ELF-1 (cell line): ENCODE results near the gene RPL31.

ENCODE experiments used
- DNase-seq: peaks from one replicate; pipeline ENCODE4 v3.0.0-alpha.2; 2016; ENCODE audit warnings: low read depth, low spot score

RPL31 gene

DNA sequence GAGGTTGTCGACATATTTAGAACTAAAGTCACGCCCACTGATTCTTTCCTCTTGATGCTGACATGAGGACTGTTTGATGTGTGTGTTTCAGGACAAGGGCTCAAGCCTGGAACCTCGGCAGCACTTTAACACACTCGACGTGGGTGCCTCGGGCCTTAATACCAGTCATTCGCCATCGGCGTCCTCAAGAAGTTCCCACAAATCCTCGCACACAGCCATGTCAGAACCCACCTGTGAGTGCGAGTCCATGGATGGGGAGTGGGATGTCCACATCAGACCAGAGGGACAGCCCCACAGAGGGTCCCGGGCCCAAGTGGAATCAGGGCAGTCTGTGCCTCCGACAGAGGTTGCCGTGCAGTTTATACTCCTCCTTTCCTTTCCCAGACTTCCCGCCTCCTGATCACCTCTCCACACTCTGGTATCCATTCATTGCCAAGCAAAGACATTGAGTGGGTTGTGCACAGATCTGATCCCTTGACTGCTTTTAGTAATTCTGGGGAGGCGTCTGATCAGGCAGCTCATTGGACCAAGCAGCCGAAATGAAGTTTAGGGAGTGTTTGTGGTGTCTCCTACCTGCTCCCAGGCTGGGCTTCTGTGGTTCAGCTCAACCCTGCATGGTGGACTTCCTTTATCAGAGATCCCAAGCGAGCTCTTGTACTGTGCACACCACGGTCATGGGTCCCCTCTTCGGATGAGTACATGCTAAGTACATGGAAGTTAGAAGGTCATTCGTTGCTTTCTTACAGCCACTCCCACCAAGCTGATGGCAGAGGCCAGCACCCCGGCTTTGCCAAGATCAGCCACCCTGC, 27.2 kb upstream of the RPL31 start:
- DNase-seq: no peak

DNA sequence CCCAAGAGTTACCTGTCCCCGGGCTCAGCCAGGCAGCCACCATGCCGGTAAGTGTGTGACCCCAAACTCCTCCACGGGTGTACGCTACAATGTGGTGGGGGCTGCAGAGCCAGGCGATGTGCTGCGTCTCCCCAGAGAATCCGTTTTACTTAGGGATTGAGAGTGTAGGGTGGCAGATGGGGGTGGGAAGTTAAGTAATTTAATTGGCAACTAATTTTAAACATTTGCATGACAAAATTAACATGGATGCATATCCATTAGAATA, 26.6 kb upstream of the RPL31 start:
- DNase-seq: no peak

DNA sequence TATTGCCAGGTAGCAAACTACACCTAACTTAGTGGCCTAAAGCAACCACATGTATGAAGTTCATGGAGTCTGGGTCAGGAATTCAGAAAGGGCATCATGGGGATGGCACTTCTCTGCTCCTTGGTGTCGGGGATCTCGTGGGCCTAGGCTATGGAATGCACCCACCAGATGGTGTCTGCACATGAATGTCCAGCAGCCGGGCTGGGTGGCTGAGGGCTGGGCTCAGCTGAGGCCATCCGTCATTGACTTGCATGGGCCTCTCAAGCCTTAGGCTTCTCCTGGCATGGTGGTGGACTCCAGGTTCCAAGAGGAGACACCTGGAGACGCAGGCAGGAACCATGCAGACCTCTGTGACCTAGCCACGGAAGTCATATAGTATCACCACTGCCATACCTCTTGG, 26.0 kb upstream of the RPL31 start:
- DNase-seq: no peak

DNA sequence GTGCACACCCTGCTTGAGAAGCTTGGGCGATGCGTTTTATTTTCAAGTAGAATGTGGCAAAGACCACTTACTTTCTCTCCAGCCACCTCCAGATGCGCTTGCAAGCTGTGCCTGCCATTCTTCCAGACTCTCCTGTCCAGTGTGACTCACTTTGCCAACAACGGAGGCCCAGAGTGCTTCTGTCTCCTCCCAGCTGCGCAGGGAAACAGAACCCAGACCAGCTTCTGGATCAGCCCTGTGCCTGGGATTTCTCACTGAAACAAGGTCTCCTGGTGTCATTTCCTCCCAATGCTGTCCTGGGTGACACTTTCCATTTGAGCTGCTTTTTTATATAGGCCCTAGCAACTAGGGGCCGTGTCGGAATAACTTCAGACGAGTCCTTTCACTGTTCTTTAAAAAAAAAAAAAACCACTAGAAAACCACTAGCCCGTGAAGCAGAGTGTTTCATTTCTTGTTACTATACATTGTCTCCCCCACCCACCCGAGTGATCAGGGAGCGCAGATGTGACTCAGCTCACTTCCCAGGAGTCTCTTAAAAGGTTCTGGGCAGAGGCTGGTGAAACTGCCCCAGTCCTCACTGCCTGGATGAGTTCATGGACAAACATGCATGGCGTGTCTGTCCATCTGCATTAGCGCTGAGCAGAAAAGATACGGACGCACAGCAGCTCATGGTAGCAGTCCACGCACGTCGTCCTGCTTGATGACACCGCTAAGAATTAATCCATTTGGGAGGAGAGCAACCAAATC, 25.3 kb upstream of the RPL31 start:
- DNase-seq: peak; percentile 59

DNA sequence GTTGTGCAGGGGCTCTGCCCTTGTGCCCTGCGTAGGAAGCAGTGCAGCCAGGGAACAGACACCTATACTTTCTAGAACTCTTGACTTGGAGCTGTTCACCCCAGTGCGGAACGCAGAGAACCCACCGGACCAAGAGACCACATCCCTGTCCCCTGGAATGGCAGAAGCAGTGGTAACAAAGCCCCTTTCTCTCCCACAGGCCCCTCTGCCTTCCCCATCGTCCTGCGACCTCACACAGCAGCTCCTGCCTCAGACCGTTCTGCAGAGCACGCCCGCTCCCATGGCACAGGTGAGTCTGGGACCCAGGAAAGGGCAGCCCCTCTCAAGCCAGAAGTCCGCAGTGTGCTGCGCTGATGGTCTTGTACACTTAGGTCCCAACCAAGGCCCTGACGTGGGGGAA, 24.6 kb upstream of the RPL31 start:
- DNase-seq: no peak

DNA sequence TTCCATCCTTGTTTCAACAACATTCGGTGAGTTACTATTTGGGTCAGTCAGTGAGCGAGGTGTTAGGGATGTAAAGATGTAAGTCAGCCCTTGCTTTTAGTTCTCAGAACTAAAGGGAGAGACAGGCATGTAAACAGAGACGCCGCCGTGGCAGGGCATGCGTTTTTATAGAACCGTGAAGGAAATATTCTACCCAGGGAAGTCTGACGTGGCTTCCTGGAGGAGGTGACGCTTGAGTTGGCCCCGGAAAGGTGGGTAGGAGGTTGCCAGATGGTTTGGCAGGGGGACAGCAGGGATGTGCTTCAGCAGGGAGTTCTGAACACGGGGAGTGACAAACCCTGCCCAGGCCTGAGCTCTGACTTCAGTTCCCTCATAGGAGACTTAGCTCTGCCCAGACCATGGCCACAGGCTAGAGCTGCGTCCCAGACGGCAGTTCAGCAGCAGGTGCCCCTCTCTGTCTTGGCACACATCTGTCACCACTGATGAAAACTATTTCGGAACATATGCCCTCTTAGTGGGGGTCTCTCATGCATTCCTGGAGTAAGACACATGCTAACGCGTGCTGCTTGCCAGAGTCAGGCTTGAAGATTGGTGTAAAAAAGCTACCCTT, 23.4 kb upstream of the RPL31 start:
- DNase-seq: no peak

DNA sequence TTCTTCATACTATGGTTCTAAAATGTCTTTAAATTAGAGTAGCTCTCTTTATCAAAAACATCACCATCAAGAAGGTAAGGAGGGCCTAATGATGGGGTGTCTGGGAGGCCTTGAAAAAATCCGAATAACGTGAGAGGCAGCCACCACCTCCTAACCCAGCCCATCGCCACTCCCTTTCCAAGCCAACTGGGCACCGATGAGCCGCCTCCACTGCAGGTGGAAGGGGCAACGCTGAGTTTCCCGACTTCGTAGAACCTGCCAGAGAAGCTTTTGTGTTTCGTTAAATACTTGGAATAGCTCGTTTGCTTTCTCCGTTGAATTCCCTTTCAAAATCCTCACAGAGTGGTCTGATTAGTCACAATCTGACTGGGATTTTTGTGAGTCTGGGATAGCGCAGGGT, 22.0 kb upstream of the RPL31 start:
- DNase-seq: no peak

DNA sequence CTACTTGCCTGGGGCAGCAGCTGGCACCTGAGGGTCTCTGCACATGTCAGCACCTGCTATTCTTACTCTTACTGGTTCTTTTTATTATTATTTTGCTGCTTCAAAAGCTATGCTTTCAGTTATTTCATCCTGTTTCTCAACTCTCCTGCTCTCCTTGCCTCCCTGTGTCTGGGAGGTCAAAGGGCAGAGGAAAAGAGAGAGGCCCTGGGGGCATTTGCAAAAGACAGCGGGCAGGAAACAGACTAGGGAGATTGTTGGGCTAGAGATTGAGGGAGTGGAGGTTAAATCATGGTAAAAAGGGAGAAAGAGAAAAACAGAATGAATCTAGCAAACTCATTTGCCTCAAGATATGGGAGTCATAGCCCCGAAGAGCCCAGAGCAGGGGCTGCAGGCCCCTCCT, 21.1 kb upstream of the RPL31 start:
- DNase-seq: peak; percentile 77

DNA sequence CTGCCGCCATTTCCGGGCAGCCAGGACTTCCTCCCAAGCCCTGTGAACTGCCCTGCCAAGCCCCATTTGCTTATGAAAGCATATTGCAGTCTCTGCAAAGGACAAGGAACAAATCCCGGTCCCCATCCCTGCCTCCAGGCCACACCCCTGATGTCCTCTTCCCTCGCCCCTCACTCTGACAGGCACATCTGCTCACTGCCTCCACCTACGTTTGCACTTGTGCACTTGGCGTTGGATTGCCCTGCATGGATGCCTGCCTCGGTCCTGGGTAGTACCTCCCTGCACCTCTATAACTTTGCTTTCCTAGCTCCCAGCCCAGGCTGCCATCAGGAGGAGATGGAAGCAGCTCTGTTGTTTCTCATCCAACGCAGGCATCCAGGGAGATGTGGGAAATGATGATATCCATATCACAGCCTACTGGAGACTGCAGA, 19.6 kb upstream of the RPL31 start:
- no peak for DNase-seq

DNA sequence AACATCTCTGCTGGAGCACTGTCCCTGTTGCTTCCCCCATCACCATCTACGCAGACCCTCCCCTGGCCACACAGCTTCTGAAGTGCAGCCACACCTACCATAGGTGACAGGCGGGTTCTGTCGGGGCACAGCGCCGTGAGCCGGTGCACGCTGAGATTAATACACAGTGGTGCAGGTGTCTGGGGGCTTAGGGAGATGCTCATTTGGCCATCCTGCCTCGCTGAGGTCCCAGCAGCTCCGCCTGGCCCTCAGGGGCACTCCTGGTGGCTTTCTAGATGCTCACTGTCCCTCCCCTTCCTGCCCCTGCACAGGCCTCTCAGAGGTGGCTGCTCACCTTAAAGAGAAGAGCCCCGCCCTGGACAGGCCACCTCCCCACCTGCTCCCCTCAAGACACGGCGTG, 18.9 kb upstream of the RPL31 start:
- DNase-seq: no peak

DNA sequence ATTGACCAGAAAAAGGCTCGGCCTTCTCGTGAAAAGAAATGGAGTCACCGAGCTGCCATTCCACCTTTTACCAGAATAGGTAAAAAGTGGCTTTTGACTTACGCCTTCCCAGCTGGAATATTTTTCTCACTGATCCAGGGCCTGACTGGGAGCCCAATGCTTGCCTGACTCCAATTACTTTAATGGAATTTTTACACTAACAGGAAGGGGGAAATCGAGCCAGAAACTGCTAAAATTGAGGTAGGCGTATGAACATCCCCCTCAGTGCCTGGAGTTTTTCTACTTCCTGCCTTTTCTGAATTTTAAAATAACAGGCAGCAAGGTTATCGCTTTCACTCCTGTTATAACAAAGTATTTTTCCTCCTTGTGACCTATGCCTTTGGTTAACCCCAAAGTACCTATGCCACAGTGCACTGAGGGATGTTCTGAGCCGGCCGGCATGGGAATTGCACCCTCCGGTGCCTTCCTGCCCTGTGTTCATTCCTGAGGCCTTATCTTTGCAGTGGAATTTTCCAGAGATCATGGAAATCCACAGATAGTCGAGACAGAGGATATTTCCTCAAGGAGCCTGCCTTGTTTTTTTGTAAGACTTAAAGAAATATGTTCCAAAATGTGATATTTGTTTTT, 18.3 kb upstream of the RPL31 start:
- no peak for DNase-seq

DNA sequence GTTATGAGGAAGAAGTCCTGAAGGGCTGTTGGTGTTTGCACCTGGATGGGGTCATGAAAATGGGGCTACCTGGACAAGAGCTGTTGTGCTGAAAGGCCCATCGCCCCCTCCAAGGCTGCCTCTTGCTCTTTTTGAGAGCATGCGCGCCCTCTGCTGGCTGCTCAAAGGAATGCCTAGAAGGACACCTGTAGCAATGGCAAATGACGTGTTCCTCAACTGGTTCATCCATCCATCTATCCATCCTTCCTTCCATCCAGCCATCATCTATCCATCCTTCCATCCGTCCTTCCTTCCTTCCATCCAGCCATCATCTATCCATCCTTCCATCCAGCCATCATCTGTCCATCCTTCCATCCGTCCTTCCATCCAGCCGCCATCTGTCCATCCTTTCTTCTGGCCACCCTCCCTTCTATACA, 17.2 kb upstream of the RPL31 start:
- peak; percentile 80 for DNase-seq

DNA sequence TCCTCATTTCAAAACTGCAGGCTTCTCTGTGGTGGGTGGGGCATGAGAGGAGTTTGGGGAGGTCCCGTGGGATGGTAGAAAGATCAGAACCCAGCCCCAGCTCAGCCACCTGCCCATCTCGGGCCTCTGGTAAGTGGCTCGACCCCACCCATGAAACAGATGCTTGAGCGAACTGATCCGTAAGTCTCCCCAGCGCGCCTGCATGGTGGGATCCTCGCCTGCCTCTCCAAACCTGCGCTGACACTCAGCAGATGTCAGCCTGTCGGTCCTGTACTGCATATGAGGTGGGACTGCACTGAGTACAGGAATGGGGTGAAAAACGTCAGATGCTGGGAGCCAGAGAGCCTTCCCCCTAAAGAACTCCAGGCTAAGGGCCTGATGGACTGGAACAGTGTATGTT, 15.9 kb upstream of the RPL31 start:
- DNase-seq: no peak

DNA sequence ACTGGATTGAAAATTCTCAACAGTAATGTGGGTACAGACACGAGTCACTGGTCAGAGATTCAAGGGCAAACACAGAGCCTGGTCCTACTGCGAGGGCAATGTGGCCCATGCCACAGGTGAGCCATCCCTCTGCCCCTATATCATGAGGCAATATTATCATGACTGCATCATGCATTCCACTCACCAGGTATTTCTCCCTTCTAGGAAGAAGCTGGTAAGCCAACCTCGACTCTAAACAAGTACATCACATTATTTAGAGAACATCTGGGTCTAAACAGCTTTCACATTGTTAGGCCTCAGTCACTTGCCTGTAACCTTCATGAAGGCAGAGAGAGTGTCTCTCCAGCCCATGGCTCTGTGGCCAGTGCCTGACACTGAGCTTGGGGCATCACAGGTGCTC, 14.6 kb upstream of the RPL31 start:
- no peak for DNase-seq

DNA sequence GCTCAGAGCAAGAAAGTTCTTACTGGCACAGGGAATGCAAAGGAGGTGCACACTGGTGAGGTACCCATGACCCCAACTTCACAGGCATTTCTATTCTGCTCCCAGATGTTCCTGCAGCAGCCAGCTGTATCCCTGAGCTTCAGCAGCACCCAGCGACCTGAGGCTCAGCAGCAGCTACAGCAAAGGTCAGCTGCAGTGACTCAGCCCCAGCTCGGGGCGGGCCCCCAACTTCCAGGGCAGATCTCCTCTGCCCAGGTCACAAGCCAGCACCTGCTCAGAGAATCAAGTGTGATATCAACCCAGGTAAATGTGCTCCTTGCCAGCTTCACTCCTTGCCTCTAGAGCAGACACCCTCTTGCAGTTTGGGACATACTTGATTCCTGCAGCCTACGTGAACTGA, 14.1 kb upstream of the RPL31 start:
- no peak for DNase-seq

DNA sequence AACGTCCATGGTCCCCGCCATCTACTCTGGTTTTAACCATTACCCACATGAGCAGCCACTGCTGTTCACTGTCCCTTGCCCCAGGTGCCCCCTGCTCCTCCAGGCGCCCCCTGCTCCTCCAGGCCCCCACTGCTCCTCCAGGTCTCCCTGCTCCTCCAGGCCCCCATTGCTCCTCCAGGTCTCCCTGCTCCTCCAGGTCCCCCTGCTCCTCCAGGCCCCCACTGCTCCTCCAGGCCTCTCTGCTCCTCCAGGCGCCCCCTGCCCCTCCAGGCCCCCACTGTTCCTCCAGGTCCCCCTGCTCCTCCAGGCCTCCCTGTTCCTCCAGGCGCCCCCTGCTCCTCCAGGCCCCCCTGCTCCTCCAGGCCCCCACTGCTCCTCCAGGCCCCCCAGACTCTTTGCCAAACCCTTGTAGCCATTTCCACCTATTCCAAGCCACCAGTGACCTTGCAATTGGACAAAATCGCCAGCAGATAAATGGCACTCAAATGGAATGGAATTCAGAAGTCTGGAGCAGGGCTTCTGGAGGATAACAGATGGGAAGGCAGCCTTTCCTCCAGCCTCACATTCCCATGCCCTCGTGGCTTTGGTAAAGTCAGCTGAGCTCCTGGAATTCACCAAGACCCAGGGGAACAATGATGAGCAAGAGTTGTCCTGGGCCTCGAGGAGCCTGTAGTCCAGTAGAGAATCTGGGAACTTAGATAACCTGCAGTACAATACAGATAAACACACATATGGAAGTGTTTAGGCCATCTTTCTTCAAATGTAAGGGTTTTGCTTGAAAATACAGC, 13.3 kb upstream of the RPL31 start:
- DNase-seq: no peak

DNA sequence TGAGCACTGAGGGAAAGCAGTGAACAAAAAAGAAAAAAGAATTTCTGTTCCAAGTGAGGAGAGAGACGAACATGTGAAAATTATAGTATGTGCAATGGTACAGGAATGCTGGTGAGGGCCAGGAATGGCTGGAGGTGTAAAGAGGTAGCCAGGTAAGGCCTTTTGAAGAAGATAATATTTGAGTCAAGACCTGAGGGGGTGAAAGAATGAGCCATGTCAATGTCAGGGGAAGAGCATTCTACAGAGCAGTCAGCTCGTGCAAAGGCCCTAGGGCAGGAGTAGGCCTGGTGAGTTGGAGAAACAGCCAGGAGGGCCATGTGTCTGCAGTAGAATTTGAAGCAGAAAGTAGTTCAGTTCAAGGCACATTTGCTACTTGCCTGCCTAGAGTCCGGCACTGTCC, 12.4 kb upstream of the RPL31 start:
- no peak for DNase-seq

DNA sequence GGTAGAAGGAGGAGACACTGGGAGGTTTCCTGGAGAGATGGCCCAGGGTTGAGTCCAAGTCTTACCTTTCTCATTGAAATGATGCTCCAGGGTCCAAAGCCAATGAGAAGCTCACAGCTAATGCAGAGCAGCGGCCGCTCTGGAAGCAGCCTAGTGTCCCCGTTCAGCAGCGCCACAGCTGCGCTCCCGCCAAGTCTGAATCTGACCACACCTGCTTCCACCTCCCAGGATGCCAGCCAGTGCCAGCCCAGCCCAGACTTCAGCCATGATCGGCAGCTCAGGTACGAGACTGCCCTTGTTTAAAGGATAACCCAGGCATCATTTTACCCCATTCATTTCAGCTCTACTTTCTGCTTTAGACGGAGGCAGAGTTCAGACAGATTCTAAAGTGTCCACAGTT, 11.9 kb upstream of the RPL31 start:
- DNase-seq: no peak

DNA sequence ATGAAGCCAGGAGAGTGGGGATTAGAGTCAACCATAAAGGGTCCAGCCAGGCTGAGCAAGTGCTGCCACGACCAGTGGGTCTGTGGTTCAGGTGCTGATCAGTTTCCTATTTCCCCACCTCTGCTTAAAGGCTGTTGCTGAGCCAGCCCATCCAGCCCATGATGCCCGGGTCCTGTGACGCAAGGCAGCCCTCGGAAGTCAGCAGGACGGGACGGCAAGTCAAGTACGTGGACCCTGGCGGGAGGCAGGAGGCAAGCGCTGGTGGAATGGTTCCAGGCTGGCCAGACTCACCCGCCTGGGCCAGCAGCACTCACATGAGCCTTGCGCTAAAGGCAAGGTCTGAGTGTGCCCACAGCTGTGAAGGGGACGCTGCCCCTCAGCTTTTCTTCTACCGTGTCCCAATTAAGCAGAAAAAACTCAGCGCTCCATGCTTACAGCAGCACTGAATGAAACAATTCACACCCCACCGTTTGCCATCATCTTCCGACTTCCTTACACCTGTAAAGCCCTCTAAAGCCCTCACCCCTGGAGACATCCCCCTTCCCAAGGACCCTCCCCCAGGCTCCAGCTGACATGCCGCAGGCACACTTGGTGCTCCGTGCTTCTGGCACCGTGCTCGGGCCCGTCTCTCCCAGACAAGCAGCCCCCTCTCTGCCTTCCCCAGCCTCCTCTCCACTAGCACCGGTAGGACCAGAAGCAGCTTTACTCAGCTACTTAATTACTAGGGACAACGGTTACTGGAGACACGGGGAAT, 11.3 kb upstream of the RPL31 start:
- DNase-seq: no peak

DNA sequence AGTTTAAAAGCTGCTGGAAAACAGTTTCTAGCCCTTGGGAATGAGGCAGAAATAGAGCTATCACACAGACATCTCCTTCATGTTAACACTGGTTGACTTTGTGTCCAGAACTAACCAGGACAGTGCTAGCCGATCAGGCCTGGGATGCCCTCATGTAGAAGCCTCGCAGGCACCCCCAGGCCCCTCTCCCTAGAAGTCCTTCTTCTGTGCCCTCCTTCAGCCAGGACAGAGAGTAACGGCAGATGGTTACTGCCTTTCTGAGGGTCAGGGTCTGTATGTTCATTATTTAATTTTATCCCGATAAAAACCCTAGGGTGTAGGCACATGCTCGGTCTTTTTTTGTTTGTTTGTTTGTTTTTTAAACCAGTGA, 10.7 kb upstream of the RPL31 start:
- DNase-seq: no peak

DNA sequence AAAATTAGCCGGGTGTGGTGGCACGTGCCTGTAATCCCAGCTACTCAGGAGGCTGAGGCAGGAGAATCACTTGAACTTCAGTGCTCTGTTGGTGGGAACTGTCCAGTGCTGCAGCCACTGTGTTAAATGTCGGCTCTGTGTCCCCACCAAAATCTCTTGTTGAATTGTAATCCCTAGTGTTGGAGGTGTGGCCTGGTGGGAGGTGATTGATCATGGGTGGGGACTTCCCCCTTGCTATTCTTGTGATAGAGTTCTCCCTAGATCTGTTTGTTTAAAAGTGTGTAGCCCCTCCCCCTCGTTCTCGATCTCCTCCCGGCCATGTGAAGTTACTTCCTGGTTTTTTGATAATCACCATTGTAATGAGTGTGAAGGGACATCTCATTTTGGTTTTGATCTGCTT, 9.8 kb upstream of the RPL31 start:
- DNase-seq: no peak
